Endothelial cell of umbilical vein (primary cell): ENCODE measurements around the gene CDIP1. TPM values are rescaled to one million over a fixed set of nuclear protein-coding genes. Genes with fewer than 3 reads are reported as not detected.

Experiments
- BruUV-seq: library from RNA; stranded (reverse); fragments of 400-500 nt; replicated peaks from 2 replicates; lab custom pipeline; 2021; lab: Mats Ljungman, UMichigan
- CTCF ChIA-PET: fragments of 300-600, 350-600 bp; sonication (Branson Sonifier 250); formaldehyde crosslinking; loops from one replicate; lab custom pipeline; 2021; ENCODE audit warnings: antibody characterized with exemption, inconsistent platforms; lab: Charles Lee
- POLR2A ChIA-PET: fragments of 300-600, 350-600 bp; sonication (Branson Sonifier 250); formaldehyde crosslinking; loops from one replicate; lab custom pipeline; 2021; ENCODE audit warnings: antibody characterized with exemption, inconsistent platforms; lab: Charles Lee
- DNase-seq: peaks from one replicate; pipeline ENCODE4 v3.0.0-alpha.2; 2011; ENCODE audit warnings: low read depth, low spot score
- FAIRE-seq: peaks from 2 replicates; lab custom pipeline; 2011; peaks lifted over from hg19 to GRCh38; lab: Jason Lieb, UNC
- H2AFZ ChIP-seq: 2 replicates; pipeline ENCODE4 v1.6.0; 2012; ENCODE audit warnings: low read depth, low read length, control low read depth, inconsistent platforms
- H3K27ac ChIP-seq: 2 replicates; pipeline ENCODE4 v1.5.1; 2011; ENCODE audit warnings: low read depth, mild to moderate bottlenecking, control low read depth, low read length, moderate library complexity; ENCODE audit not compliant: insufficient read depth
- H3K27me3 ChIP-seq, 2 experiments: 2 replicates each; pipeline versions ENCODE4 v1.6.0 to v1.6.1; 2011; ENCODE audit warnings: low read length in 2 of 2, mixed read lengths in 1 of 2; ENCODE audit not compliant: control insufficient read depth in 2 of 2, insufficient read depth in 2 of 2
- H3K36me3 ChIP-seq, 2 experiments: 2 replicates in 1 of 2; 3 replicates in 1 of 2; pipeline ENCODE4 v1.5.1; 2011; ENCODE audit warnings: low read length in 2 of 2, mild to moderate bottlenecking in 1 of 2, moderate library complexity in 1 of 2; ENCODE audit not compliant: control insufficient read depth in 2 of 2, insufficient read depth in 2 of 2; ENCODE audit errors: extremely low read depth in 1 of 2
- H3K4me1 ChIP-seq: 3 replicates; pipeline ENCODE4 v1.5.1; 2011; ENCODE audit warnings: mild to moderate bottlenecking, low read length; ENCODE audit not compliant: control insufficient read depth, insufficient read depth; ENCODE audit errors: extremely low read depth
- H3K4me2 ChIP-seq: 2 replicates; pipeline ENCODE4 v1.6.1; 2011; ENCODE audit warnings: low read length, control low read depth, mixed read lengths; ENCODE audit not compliant: insufficient read depth
- H3K4me3 ChIP-seq, 3 experiments: fragments of 200-600 bp in 1 of 3; sonication (generic), shearing (Covaris generic) in 1 of 3; replicated peaks in 1 of 3; 2 replicates each; pipeline ENCODE4 v1.5.1; 2011 to 2016; ENCODE audit warnings: control low read depth in 3 of 3, low read length in 3 of 3, mild to moderate bottlenecking in 2 of 3, inconsistent platforms in 1 of 3, low read depth in 1 of 3, moderate library complexity in 1 of 3; ENCODE audit not compliant: insufficient read depth in 1 of 3
- H3K79me2 ChIP-seq: 2 replicates; pipeline ENCODE4 v1.6.0; 2012; ENCODE audit warnings: low read length, inconsistent platforms; ENCODE audit not compliant: control insufficient read depth, insufficient read depth
- H3K9ac ChIP-seq: replicated peaks from 2 replicates; pipeline ENCODE3; 2011; ENCODE audit warnings: low read length, control low read depth; ENCODE audit not compliant: insufficient read depth; ENCODE audit errors: extremely low read depth
- H3K9me1 ChIP-seq: replicated peaks from 3 replicates; pipeline ENCODE4 v1.6.0; 2011; ENCODE audit warnings: mild to moderate bottlenecking, low read length; ENCODE audit not compliant: control insufficient read depth, insufficient read depth; ENCODE audit errors: extremely low read depth
- H3K9me3 ChIP-seq: replicated peaks from 2 replicates; pipeline ENCODE4 v1.5.1; 2012; ENCODE audit warnings: low read length, inconsistent platforms; ENCODE audit not compliant: control insufficient read depth, insufficient read depth
- H4K20me1 ChIP-seq: replicated peaks from 2 replicates; pipeline ENCODE3; 2011; ENCODE audit warnings: mild to moderate bottlenecking, low read length; ENCODE audit not compliant: control insufficient read depth, insufficient read depth; ENCODE audit errors: extremely low read depth
- EZH2 ChIP-seq: IDR thresholded peaks from 2 replicates; pipeline ENCODE4 v1.6.1; 2012; ENCODE audit warnings: borderline replicate concordance, low read depth, mild to moderate bottlenecking, moderate library complexity, low read length, inconsistent platforms; ENCODE audit not compliant: severe bottlenecking
- FOS ChIP-seq: IDR thresholded peaks from 2 replicates; pipeline ENCODE4 v1.6.1; 2011; ENCODE audit warnings: mild to moderate bottlenecking, low read length, moderate library complexity, borderline replicate concordance; ENCODE audit not compliant: insufficient read depth
- GATA2 ChIP-seq: IDR thresholded peaks from 2 replicates; pipeline ENCODE4 v1.7.0; 2011; ENCODE audit warnings: low read depth, mild to moderate bottlenecking, moderate library complexity, mixed read lengths, low read length; ENCODE audit not compliant: insufficient read length, insufficient read depth
- JUN ChIP-seq: IDR thresholded peaks from 2 replicates; pipeline ENCODE4 v1.6.1; 2011; ENCODE audit warnings: borderline replicate concordance, low read depth; ENCODE audit not compliant: insufficient read length, insufficient read depth
- MYC ChIP-seq: IDR thresholded peaks from one replicate; pipeline ENCODE4 v1.6.1; 2011; ENCODE audit warnings: mild to moderate bottlenecking, low read depth, low read length
- POLR2A ChIP-seq: IDR thresholded peaks from 2 replicates; pipeline ENCODE4 v1.6.1; 2012; ENCODE audit warnings: low read depth, mild to moderate bottlenecking, control low read depth, low read length
- POLR2AphosphoS5 ChIP-seq: IDR thresholded peaks from 2 replicates; pipeline ENCODE4 v1.6.1; 2012; ENCODE audit warnings: low read depth, mild to moderate bottlenecking, control low read depth, low read length, moderate library complexity; ENCODE audit not compliant: insufficient read depth
- dilution Hi-C: fragments of 300-500 bp; cut with MboI; formaldehyde crosslinking; loops from one replicate; pipeline ENCODE4 v1.15.0; 2019; ENCODE audit warnings: low sequenced_read_pairs; ENCODE audit not compliant: extremely low pct_ligation_motif_present
- intact Hi-C: fragments of 100-400 bp; cut with micrococcal nuclease; formaldehyde crosslinking; loops from one replicate; pipeline ENCODE4 v1.10.0; 2022
- polyA plus RNA-seq, 4 experiments: library from polyadenylated mRNA; depleted of rRNA in 3 of 4; stranded (reverse) in 3 of 4; unstranded in 1 of 4; fragments of >200 nt; gene quantifications; 2 replicates each; pipeline versions ENCODE4 v1.2.1 to v1.2.3, GENCODE V29; 2011 to 2012; ENCODE audit warnings: missing spikeins in 1 of 4
- total RNA-seq: library from RNA; stranded (reverse); gene quantifications from 2 replicates; pipeline ENCODE4 v1.2.3, GENCODE V29; 2021
- TF ChIP-seq, protein P1 (sequence below): IDR thresholded peaks from 2 replicates; pipeline ENCODE4 v1.6.1; 2011; ENCODE audit not compliant: insufficient read depth, insufficient read length
- TF ChIP-seq, protein P2 (sequence below), 2 donors: IDR thresholded peaks; 1 replicate in 1 of 2; 2 replicates in 1 of 2; pipeline ENCODE4 v1.5.1; 2011; ENCODE audit warnings: low read length in 2 of 2, mild to moderate bottlenecking in 2 of 2, moderate library complexity in 2 of 2, control low read depth in 1 of 2, inconsistent platforms in 1 of 2, low read depth in 1 of 2; ENCODE audit not compliant: insufficient read depth in 1 of 2; ENCODE audit errors: extremely low read depth in 1 of 2

Gene CDIP1
- total and polyA plus RNA-seq, 2 donors (not counting 3 experiments of a cell fraction or from before 2014, with no cell fraction given): 33.9 to 37.4 TPM

DNA sequence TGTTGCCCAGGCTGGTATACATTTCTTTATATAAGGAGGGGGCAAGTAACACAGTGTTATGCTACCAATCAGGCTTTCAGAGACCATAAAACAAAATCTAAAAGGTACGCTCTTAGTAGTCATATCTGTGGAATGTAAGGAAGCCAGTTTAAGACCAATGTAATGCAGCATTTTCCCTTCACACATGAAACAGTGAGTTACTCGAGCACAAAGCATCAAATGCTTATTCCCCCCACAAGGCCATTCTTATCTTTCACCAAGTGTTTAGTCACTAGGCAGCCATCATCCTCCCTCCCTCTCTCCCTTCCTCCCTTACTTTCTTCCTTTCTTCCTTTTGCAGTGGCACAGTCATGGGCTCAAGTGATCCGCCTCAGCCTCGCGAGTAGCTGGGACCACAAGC, 49.5 kb downstream of the CDIP1 start:
- Histone ChIP-seq H3K27ac (peak overlapping the region; percentile 21), H3K27me3 (no peaks in the 10 kb centered on the region), H3K9me3 (no peaks in the 10 kb centered on the region), H3K4me1 (peaks cover 15% of the 10 kb centered on the region), H3K4me3 (no peak overlapping the region), H3K9me1 (no peaks in the 10 kb centered on the region), H3K36me3 (peaks cover 3 to 7% of the 10 kb centered on the region in 2 experiments), H3K9ac (no peak overlapping the region), H3K79me2 (peaks cover 27% of the 10 kb centered on the region), H4K20me1 (no peaks in the 10 kb centered on the region), H3K4me2 (no peak overlapping the region), H2AFZ (no peak overlapping the region)
- DNase-seq (peak; percentile 26), FAIRE-seq (peak; percentile 46)
- TF ChIP-seq JUN: no peak
- peak; percentile 50 for TF ChIP-seq GATA2
- no peak for TF ChIP-seq POLR2A
- no peak for TF ChIP-seq POLR2AphosphoS5
- no peak for TF ChIP-seq EZH2
- TF ChIP-seq, protein P1, sequence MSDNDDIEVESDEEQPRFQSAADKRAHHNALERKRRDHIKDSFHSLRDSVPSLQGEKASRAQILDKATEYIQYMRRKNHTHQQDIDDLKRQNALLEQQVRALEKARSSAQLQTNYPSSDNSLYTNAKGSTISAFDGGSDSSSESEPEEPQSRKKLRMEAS: no peak
- TF ChIP-seq FOS: peak; percentile 29
- TF ChIP-seq, protein P2, sequence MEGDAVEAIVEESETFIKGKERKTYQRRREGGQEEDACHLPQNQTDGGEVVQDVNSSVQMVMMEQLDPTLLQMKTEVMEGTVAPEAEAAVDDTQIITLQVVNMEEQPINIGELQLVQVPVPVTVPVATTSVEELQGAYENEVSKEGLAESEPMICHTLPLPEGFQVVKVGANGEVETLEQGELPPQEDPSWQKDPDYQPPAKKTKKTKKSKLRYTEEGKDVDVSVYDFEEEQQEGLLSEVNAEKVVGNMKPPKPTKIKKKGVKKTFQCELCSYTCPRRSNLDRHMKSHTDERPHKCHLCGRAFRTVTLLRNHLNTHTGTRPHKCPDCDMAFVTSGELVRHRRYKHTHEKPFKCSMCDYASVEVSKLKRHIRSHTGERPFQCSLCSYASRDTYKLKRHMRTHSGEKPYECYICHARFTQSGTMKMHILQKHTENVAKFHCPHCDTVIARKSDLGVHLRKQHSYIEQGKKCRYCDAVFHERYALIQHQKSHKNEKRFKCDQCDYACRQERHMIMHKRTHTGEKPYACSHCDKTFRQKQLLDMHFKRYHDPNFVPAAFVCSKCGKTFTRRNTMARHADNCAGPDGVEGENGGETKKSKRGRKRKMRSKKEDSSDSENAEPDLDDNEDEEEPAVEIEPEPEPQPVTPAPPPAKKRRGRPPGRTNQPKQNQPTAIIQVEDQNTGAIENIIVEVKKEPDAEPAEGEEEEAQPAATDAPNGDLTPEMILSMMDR (IDR thresholded peaks at IDR 0.05; ENCODE audit: extremely low read depth in 1 of 2, insufficient read depth in 1 of 2, low read depth in 1 of 2, low read length in 2 of 2): no peak
- no peak for TF ChIP-seq MYC
- BruUV-seq: no TSS peak
- dilution Hi-C loops: no loop called here
- ChIA-PET POLR2A (no interaction called here), CTCF (interaction anchor here (1.0 to 1.8 kb wide), 3 partner anchors 11 to 60 kb away, joined by 3 to 9 read pairs (median 8); no protein-coding TSS in a partner anchor)
- intact Hi-C loops: no loop called here
